Measurements from ENCODE around the gene OR2H1. TPM values are rescaled to one million over a fixed set of nuclear protein-coding genes. Genes with fewer than 3 reads are reported as not detected.

The OR2H1 gene
- polyA plus RNA-seq: not detected in 2 replicates
- not detected in 2 replicates for polyA minus RNA-seq

DNA sequence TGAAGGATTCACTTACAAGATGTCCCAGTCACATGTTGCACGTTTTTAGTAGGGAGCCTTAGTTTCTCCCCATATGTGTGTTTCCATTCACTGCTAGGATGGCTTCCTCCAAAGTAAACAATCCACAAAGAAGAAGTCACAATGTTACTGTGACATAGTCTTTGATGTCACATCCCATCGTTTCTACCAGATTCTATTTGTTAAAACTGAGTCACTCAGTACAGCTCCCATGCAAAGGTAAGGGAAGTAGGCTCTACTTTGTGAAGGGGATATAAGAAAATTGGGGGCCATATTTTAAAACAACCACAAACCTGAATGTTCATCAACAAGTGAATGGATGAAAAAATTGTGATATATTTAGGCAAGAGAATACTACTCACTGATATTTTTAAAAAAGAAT is at the start of gene OR2H1, which contains the start of gene OR11A1:
Gene OR2H1, plus strand, starts transcription at position 185 of the 400 bp plus-strand sequence. CDS start 4,615 bp downstream, outside the sequence.
Gene OR11A1, minus strand, starts transcription at position 101 of the 400 bp plus-strand sequence. CDS start 29,430 bp downstream, outside the sequence.
- Histone ChIP-seq H2AFZ (ENCODE audit: low read depth, low read length) (no peak within 1 kb of the TSS), H3K9ac (ENCODE audit: low read length) (no peak within 1 kb of the TSS), H3K27ac (ENCODE audit: low read length) (no peak within 1 kb of the TSS), H3K79me2 (replicated peaks; ENCODE audit: insufficient read depth, low read length) (no peaks in the 10 kb centered on the region), H3K36me3 (ENCODE audit: insufficient read depth, low read length) (no peaks in the 10 kb centered on the region), H3K9me3 (ENCODE audit: low read length) (no peaks in the 10 kb centered on the region), H4K20me1 (ENCODE audit: insufficient read depth) (no peaks in the 10 kb centered on the region), H3F3A (ENCODE audit: insufficient read depth, low read length, poor library complexity, severe bottlenecking) (no peaks in the 10 kb centered on the region), H3K4me3 (ENCODE audit: low read length) (no peak within 1 kb of the TSS), H3K9me2 (ENCODE audit: insufficient read depth, low read length) (no peaks in the 10 kb centered on the region), H3K27me3 (ENCODE audit: insufficient read depth, low read depth, low read length) (no peaks in the 10 kb centered on the region), H3K4me2 (ENCODE audit: low read length) (no peak within 1 kb of the TSS)
- TF ChIP-seq TAF1 (IDR thresholded peaks at IDR 0.05; ENCODE audit: low read depth) (no peak), SMC3 (conservative IDR thresholded peaks at IDR 0.05; ENCODE audit: poor library complexity) (no peak), MXI1 (conservative IDR thresholded peaks at IDR 0.05; ENCODE audit: poor library complexity, severe bottlenecking) (no peak), EP300 (conservative IDR thresholded peaks at IDR 0.05; ENCODE audit: poor library complexity, severe bottlenecking) (no peak), RAD21 (conservative IDR thresholded peaks at IDR 0.05) (no peak), EZH2 (IDR thresholded peaks at IDR 0.05; ENCODE audit: borderline replicate concordance, insufficient read depth, low read length, poor library complexity, severe bottlenecking) (no peak), POLR2AphosphoS5 (IDR thresholded peaks at IDR 0.05) (no peak)
- TF ChIP-seq, protein P1, sequence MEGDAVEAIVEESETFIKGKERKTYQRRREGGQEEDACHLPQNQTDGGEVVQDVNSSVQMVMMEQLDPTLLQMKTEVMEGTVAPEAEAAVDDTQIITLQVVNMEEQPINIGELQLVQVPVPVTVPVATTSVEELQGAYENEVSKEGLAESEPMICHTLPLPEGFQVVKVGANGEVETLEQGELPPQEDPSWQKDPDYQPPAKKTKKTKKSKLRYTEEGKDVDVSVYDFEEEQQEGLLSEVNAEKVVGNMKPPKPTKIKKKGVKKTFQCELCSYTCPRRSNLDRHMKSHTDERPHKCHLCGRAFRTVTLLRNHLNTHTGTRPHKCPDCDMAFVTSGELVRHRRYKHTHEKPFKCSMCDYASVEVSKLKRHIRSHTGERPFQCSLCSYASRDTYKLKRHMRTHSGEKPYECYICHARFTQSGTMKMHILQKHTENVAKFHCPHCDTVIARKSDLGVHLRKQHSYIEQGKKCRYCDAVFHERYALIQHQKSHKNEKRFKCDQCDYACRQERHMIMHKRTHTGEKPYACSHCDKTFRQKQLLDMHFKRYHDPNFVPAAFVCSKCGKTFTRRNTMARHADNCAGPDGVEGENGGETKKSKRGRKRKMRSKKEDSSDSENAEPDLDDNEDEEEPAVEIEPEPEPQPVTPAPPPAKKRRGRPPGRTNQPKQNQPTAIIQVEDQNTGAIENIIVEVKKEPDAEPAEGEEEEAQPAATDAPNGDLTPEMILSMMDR (IDR thresholded peaks at IDR 0.05; ENCODE audit: poor library complexity, severe bottlenecking): no peak
- TF ChIP-seq, protein P2, sequence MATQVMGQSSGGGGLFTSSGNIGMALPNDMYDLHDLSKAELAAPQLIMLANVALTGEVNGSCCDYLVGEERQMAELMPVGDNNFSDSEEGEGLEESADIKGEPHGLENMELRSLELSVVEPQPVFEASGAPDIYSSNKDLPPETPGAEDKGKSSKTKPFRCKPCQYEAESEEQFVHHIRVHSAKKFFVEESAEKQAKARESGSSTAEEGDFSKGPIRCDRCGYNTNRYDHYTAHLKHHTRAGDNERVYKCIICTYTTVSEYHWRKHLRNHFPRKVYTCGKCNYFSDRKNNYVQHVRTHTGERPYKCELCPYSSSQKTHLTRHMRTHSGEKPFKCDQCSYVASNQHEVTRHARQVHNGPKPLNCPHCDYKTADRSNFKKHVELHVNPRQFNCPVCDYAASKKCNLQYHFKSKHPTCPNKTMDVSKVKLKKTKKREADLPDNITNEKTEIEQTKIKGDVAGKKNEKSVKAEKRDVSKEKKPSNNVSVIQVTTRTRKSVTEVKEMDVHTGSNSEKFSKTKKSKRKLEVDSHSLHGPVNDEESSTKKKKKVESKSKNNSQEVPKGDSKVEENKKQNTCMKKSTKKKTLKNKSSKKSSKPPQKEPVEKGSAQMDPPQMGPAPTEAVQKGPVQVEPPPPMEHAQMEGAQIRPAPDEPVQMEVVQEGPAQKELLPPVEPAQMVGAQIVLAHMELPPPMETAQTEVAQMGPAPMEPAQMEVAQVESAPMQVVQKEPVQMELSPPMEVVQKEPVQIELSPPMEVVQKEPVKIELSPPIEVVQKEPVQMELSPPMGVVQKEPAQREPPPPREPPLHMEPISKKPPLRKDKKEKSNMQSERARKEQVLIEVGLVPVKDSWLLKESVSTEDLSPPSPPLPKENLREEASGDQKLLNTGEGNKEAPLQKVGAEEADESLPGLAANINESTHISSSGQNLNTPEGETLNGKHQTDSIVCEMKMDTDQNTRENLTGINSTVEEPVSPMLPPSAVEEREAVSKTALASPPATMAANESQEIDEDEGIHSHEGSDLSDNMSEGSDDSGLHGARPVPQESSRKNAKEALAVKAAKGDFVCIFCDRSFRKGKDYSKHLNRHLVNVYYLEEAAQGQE (IDR thresholded peaks at IDR 0.05; ENCODE audit: borderline replicate concordance): no peak

DNA sequence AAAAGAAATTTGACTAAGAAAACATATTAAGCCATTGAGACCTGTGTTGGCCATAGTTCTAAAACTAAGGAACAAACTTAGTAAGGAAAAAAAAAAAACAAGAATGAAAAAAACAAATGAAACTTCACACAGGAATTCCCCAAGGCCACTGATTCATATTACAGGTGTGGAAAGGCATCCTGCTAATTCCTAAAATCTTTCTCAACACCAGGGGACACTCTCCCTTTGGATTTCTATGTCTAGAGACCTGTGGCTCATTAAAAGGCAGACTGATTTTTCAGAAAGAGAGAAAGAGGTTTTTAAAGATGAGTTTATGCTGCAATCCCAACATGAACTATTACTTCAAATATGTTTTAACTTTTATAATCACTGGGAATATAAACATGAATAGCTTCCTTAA is 42.4 kb upstream of the OR2H1 start, which contains the start of gene OR12D1:
Gene OR12D1, plus strand, starts transcription at position 341 of the 400 bp plus-strand sequence.
- TF ChIP-seq, protein P1 (IDR thresholded peaks at IDR 0.05; ENCODE audit: poor library complexity, severe bottlenecking): no peak
- no peak for TF ChIP-seq RAD21 (conservative IDR thresholded peaks at IDR 0.05)
- no peak for TF ChIP-seq SMC3 (conservative IDR thresholded peaks at IDR 0.05; ENCODE audit: poor library complexity)
- no peak for TF ChIP-seq EZH2 (IDR thresholded peaks at IDR 0.05; ENCODE audit: borderline replicate concordance, insufficient read depth, low read length, poor library complexity, severe bottlenecking)
- TF ChIP-seq, protein P2 (IDR thresholded peaks at IDR 0.05; ENCODE audit: borderline replicate concordance): no peak
- no peak for TF ChIP-seq POLR2AphosphoS5 (IDR thresholded peaks at IDR 0.05)
- no peak for TF ChIP-seq TAF1 (IDR thresholded peaks at IDR 0.05; ENCODE audit: low read depth)
- no peak for TF ChIP-seq EP300 (conservative IDR thresholded peaks at IDR 0.05; ENCODE audit: poor library complexity, severe bottlenecking)
- H3K79me2 ChIP-seq (replicated peaks; ENCODE audit: insufficient read depth, low read length): no peaks in the 10 kb centered on the region

More for the DNA sequence above, 42.4 kb upstream of the OR2H1 start, which contains the start of gene OR12D1:
- H2AFZ ChIP-seq (ENCODE audit: low read depth, low read length): no peak within 1 kb of the TSS
- H3K9me2 ChIP-seq (ENCODE audit: insufficient read depth, low read length): no peaks in the 10 kb centered on the region
- H3K27me3 ChIP-seq (ENCODE audit: insufficient read depth, low read depth, low read length): no peaks in the 10 kb centered on the region
- no peaks in the 10 kb centered on the region for H3K36me3 ChIP-seq (ENCODE audit: insufficient read depth, low read length)
- H3K27ac ChIP-seq (ENCODE audit: low read length): no peak within 1 kb of the TSS
- no peak within 1 kb of the TSS for H3K4me3 ChIP-seq (ENCODE audit: low read length)
- H3F3A ChIP-seq (ENCODE audit: insufficient read depth, low read length, poor library complexity, severe bottlenecking): no peaks in the 10 kb centered on the region
- no peaks in the 10 kb centered on the region for H4K20me1 ChIP-seq (ENCODE audit: insufficient read depth)
- no peak within 1 kb of the TSS for H3K9ac ChIP-seq (ENCODE audit: low read length)
- no peaks in the 10 kb centered on the region for H3K9me3 ChIP-seq (ENCODE audit: low read length)
- H3K4me2 ChIP-seq (ENCODE audit: low read length): no peak within 1 kb of the TSS
